Chondrocyte (in vitro differentiated cells): ENCODE data around the gene FIBP. TPM values are rescaled to one million over a fixed set of nuclear protein-coding genes. Genes with fewer than 3 reads are reported as not detected.

Experiments used
- DNase-seq: peaks from one replicate; pipeline ENCODE4 v3.0.0; 2021; ENCODE audit warnings: mixed read lengths, low spot score
- H3K27ac Mint-ChIP-seq: one replicate; pipeline ENCODE4 v1.8.0; 2021; ENCODE audit warnings: mild to moderate bottlenecking, moderate library complexity, mixed read lengths; ENCODE audit not compliant: unreplicated experiment
- H3K27me3 Mint-ChIP-seq: 2 replicates; pipeline ENCODE4 v1.8.0; 2021; ENCODE audit warnings: low read depth, mixed read lengths
- H3K36me3 Mint-ChIP-seq: 2 replicates; pipeline ENCODE4 v1.8.0; 2021; ENCODE audit warnings: low read depth, mixed read lengths
- H3K4me1 Mint-ChIP-seq: 2 replicates; pipeline ENCODE4 v1.8.0; 2021; ENCODE audit warnings: low read depth, mild to moderate bottlenecking, mixed read lengths
- H3K4me3 Mint-ChIP-seq: one replicate; pipeline ENCODE4 v1.8.0; 2021; ENCODE audit warnings: mild to moderate bottlenecking, moderate library complexity, mixed read lengths; ENCODE audit not compliant: unreplicated experiment
- H3K9me3 Mint-ChIP-seq: 2 replicates; pipeline ENCODE4 v1.8.0; 2021; ENCODE audit warnings: low read depth, mixed read lengths
- total RNA-seq: library from RNA; stranded (reverse); gene quantifications from 3 replicates; pipeline ENCODE4 v1.2.1, GENCODE V29; 2021
- TF ChIP-seq, protein P1 (sequence below): fragments of 200-600 bp; sonication (generic); IDR thresholded peaks from 2 replicates; pipeline ENCODE4 v1.5.0; 2021; ENCODE audit warnings: antibody characterized with exemption, mild to moderate bottlenecking, moderate library complexity

The FIBP gene
- total RNA-seq, 1 donor from 2014 or later: 83.5 TPM

DNA sequence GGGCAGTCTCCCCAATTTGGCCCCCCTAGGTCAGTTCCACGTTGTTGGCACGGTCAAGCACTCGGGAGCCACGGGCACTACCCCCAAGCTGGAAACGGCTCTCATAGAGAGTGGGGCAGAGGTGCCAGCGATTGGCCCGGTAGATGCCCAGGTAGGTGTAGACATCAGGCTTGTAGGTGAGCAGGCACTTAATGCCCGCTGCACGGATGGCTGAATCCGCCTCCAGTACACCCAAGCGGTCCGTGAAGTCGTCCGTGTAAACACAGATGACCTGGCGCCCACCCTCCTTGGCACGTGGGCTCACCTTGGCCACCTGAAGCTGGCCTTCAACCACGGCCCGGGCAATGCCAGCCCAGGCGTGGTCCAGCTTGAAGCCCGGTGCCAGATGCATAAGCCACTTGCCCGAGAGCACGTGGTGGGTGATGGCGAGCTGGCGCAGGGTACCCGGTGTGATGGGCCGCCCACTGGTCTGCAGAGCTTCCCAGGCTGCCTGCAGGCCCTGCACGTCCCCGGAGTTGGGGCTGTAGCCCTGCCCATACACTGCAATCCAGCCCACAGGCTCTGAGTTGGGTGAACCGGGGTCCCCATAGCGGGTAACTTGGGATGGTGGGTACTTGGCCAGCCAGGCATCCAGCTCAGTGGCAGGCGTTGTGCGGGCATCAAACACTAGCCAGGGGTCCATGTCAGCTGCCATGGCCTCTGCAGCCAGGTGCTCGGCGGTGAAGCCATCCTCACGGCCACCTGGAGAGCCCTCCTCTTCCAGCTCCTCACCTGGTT, 29.4 kb upstream of the FIBP start:
- Mint-ChIP-seq H3K36me3 (peaks cover 9% of the 10 kb centered on the region), H3K4me1 (peaks cover 49% of the 10 kb centered on the region), H3K4me3 (peak overlapping the region; percentile 76), H3K27ac (peak overlapping the region; percentile 100), H3K9me3 (no peaks in the 10 kb centered on the region), H3K27me3 (no peaks in the 10 kb centered on the region)
- TF ChIP-seq, protein P1, sequence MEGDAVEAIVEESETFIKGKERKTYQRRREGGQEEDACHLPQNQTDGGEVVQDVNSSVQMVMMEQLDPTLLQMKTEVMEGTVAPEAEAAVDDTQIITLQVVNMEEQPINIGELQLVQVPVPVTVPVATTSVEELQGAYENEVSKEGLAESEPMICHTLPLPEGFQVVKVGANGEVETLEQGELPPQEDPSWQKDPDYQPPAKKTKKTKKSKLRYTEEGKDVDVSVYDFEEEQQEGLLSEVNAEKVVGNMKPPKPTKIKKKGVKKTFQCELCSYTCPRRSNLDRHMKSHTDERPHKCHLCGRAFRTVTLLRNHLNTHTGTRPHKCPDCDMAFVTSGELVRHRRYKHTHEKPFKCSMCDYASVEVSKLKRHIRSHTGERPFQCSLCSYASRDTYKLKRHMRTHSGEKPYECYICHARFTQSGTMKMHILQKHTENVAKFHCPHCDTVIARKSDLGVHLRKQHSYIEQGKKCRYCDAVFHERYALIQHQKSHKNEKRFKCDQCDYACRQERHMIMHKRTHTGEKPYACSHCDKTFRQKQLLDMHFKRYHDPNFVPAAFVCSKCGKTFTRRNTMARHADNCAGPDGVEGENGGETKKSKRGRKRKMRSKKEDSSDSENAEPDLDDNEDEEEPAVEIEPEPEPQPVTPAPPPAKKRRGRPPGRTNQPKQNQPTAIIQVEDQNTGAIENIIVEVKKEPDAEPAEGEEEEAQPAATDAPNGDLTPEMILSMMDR: no peak
- DNase-seq: no peak

DNA sequence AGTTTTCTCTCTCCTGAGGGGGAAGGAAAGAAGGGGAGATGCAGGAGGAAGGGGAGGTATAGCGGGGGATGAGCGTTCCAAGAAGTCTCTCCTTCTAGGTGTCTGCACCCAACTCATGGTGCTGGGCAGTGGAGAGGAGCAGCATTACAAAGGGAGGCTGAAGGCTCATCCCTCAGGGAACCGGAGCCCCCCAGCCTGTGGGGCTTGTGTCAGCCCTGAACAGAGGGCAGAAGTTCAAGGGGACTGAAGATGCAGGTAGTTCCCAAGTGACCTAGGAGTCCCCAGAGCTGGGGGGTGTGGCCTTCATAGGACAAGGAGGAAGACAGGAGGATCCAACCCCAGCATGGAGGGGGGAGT, 28.8 kb upstream of the FIBP start:
- Mint-ChIP-seq H3K27ac (peak overlapping the region; percentile 100), H3K27me3 (no peaks in the 10 kb centered on the region), H3K4me1 (peaks cover 55% of the 10 kb centered on the region), H3K36me3 (peaks cover 4% of the 10 kb centered on the region), H3K4me3 (peak overlapping the region; percentile 76), H3K9me3 (no peaks in the 10 kb centered on the region)
- no peak for DNase-seq
- TF ChIP-seq, protein P1: no peak

DNA sequence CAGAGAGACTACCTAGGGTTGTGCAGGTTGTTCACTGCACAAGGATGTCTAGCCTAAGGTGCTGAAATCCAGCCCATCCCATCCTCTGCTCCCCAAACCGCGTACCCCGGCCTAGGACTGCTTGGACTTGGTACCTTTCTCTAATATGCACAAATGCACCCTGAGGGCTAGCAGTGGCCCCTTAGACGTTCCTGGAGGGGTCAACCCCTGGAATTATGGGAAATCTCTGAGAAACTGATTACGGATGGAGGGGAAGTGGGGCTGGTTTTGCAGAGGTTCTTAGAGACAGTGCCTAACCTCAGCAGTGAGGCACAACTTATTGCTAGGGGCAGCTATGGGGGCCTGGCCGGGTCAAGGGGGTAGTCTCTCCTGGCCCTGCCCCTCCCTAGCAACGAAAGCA, 28.1 kb upstream of the FIBP start:
- no peaks in the 10 kb centered on the region for H3K9me3 Mint-ChIP-seq
- peak overlapping the region; percentile 100 for H3K27ac Mint-ChIP-seq
- peaks cover 3% of the 10 kb centered on the region for H3K36me3 Mint-ChIP-seq
- no peaks in the 10 kb centered on the region for H3K27me3 Mint-ChIP-seq
- H3K4me3 Mint-ChIP-seq: peak overlapping the region; percentile 76
- H3K4me1 Mint-ChIP-seq: peaks cover 61% of the 10 kb centered on the region
- no peak for DNase-seq
- TF ChIP-seq, protein P1: no peak

DNA sequence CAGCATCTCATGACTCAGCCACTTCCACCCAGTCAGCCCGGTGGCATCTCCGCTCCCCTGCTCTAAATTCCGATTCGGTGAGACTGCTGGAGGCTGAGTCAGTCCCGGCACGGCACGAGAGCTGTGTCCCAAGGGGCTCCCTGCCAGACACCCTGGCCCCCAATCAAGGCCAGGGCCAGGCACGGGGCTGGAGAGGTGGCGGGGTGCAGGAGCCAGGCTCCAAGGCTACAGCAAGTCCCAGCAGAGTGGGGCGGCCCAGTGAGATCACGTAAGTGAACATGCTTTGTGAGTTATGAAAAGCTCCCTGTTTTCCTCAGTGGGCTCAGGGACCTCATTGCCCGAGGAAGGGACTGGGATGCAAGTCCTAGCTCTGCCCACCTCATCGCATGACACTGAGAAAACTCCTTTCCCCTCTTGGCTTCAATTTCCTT, 27.6 kb upstream of the FIBP start:
- H3K4me3 Mint-ChIP-seq: peak overlapping the region; percentile 76
- TF ChIP-seq, protein P1: no peak
- H3K27ac Mint-ChIP-seq: peak overlapping the region; percentile 100
- DNase-seq: peak; percentile 98
- peaks cover 3% of the 10 kb centered on the region for H3K36me3 Mint-ChIP-seq
- H3K27me3 Mint-ChIP-seq: no peaks in the 10 kb centered on the region
- H3K4me1 Mint-ChIP-seq: peaks cover 66% of the 10 kb centered on the region
- H3K9me3 Mint-ChIP-seq: no peaks in the 10 kb centered on the region

DNA sequence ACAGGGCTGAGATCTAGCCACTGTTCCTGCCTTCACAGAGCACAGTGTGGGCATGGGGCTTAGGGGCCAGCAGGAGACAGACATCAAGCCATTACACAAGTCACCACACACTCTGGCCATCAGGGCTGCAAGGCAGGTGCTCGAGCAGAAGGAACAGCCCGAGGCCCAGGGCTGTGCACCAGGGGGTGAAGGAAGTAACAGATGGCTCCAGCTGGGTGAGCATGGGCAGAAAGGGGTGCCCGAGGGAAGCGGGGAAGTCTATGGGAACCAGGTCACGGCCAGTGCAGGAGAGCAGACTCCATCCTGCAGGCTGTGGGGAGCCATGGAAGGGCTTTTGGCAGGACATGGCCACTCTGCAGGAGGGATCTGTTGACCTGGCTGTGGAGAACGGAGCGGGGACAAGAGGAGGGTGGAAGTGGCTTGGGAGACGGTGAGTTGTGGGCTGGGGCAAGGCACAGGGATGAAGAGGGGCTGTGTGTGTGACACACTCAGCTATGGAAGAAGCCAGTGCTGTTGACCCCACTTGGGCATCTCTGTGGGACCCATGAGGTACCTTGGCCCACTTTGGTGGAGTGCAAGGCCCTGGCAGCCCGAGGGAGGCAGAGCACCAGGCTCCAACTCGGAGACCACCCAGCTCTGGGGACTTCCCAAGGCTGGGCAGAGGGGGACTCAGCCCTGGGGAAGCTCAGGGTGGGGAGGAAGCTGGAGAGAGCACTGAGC, 27.0 kb upstream of the FIBP start:
- Mint-ChIP-seq H3K4me1 (peaks cover 60% of the 10 kb centered on the region), H3K27ac (peak overlapping the region; percentile 100)
- DNase-seq: no peak

More for the DNA sequence above, 27.0 kb upstream of the FIBP start:
- Mint-ChIP-seq H3K9me3 (no peaks in the 10 kb centered on the region), H3K4me3 (peak overlapping the region; percentile 76), H3K36me3 (peaks cover 3% of the 10 kb centered on the region), H3K27me3 (no peaks in the 10 kb centered on the region)
- TF ChIP-seq, protein P1: no peak
